DMS 273 treated with DMSO at 0.1 percent for 48 hours (cell line): ENCODE results near the gene MACROD1.
"Not testable (repeated sequence)": the region's sequence is repeated elsewhere in the genome, so short reads cannot be mapped to it uniquely, and the experiment has no call there.

Experiments used
- DNase-seq: peaks from one replicate; lab custom pipeline; 2025; lab: John Stamatoyannopoulos, UW

The MACROD1 gene

GRCh38 chr11:64056213-64056785 is 109.6 kb downstream of the MACROD1 start:
- DNase-seq: peak; percentile 62

GRCh38 chr11:64055077-64055476 is 110.8 kb downstream of the MACROD1 start:
- DNase-seq: no peak

- DNase-seq: no peak
These were observed 112.2 kb downstream of the MACROD1 start for GRCh38 chr11:64053699-64054098.

GRCh38 chr11:64052938-64053622 is 112.8 kb downstream of the MACROD1 start:
- DNase-seq: no peak

GRCh38 chr11:64052436-64052835 is 113.5 kb downstream of the MACROD1 start:
- no peak for DNase-seq

- no peak for DNase-seq
These were observed 114.6 kb downstream of the MACROD1 start for GRCh38 chr11:64051297-64051696.

- DNase-seq: no peak
These were observed 116.4 kb downstream of the MACROD1 start for GRCh38 chr11:64049509-64049908.

GRCh38 chr11:64048042-64048854 is 117.7 kb downstream of the MACROD1 start:
- no peak for DNase-seq

- not testable (repeated sequence) for DNase-seq
These were observed 118.5 kb downstream of the MACROD1 start for GRCh38 chr11:64047373-64047772.

GRCh38 chr11:64045700-64046099 is 120.2 kb downstream of the MACROD1 start:
- DNase-seq: no peak

GRCh38 chr11:64044730-64045393 is 121.1 kb downstream of the MACROD1 start:
- no peak for DNase-seq

GRCh38 chr11:64043545-64043944 is 122.4 kb downstream of the MACROD1 start:
- DNase-seq: no peak

GRCh38 chr11:64042301-64042700 is 123.6 kb downstream of the MACROD1 start:
- no peak for DNase-seq

- DNase-seq: no peak
These were observed 124.1 kb downstream of the MACROD1 start for GRCh38 chr11:64041846-64042245.

- DNase-seq: no peak
These were observed 125.1 kb downstream of the MACROD1 start for GRCh38 chr11:64040684-64041322.

GRCh38 chr11:64039012-64039665 is 126.8 kb downstream of the MACROD1 start:
- DNase-seq: no peak

GRCh38 chr11:64038500-64038899 is 127.4 kb downstream of the MACROD1 start:
- no peak for DNase-seq

- no peak for DNase-seq
These were observed 128.8 kb downstream of the MACROD1 start for GRCh38 chr11:64037027-64037634.

- DNase-seq: no peak
These were observed 129.6 kb downstream of the MACROD1 start for GRCh38 chr11:64036087-64037026.

GRCh38 chr11:64035576-64035975 is 130.3 kb downstream of the MACROD1 start, which contains the start of gene FLRT1:
TSS of gene FLRT1 (plus strand) at chr11:64035931. CDS start at chr11:64116268, 80,337 bp downstream.
- DNase-seq: no peak
